Neutrophil (primary cell): ENCODE results near the gene CIB4.

Experiments used
- H3K27ac ChIP-seq: fragments of 200-600 bp; sonication (generic); 2 replicates; pipeline ENCODE4 v1.5.1; 2016; ENCODE audit warnings: mild to moderate bottlenecking, moderate library complexity
- H3K27me3 ChIP-seq: fragments of 200-600 bp; sonication (generic); 2 replicates; pipeline ENCODE4 v1.6.0; 2016; ENCODE audit warnings: mild to moderate bottlenecking
- H3K36me3 ChIP-seq: fragments of 200-600 bp; sonication (generic); 2 replicates; pipeline ENCODE4 v1.5.1; 2017
- H3K4me1 ChIP-seq, 2 experiments: fragments of 200-600 bp in 1 of 2; sonication (generic) in 1 of 2; 1 replicate in 1 of 2; 2 replicates in 1 of 2; pipeline versions ENCODE4 v1.5.1 to v1.6.1; 2013 to 2016; ENCODE audit warnings: low read depth in 1 of 2, low read length in 1 of 2, mild to moderate bottlenecking in 1 of 2, moderate library complexity in 1 of 2; ENCODE audit not compliant: control insufficient read depth in 1 of 2, insufficient read depth in 1 of 2
- H3K4me3 ChIP-seq, 2 experiments: fragments of 200-600 bp in 1 of 2; sonication (generic) in 1 of 2; 1 replicate in 1 of 2; 2 replicates in 1 of 2; pipeline ENCODE4 v1.5.1; 2013 to 2016; ENCODE audit warnings: low read depth in 1 of 2, low read length in 1 of 2, mild to moderate bottlenecking in 1 of 2, moderate library complexity in 1 of 2
- H3K9me3 ChIP-seq: fragments of 200-600 bp; sonication (generic); 2 replicates; pipeline ENCODE4 v1.5.1; 2016
- CTCF ChIP-seq: fragments of 200-600 bp; sonication (generic); IDR thresholded peaks from 2 replicates; pipeline ENCODE4 v1.5.1; 2016; ENCODE audit warnings: antibody characterized with exemption

CIB4 gene

GRCh38 chr2:26623541-26624495 is 17.3 kb downstream of the CIB4 start:
- Histone ChIP-seq H3K9me3 (no peaks in the 10 kb centered on the region), H3K27me3 (peaks cover 20% of the 10 kb centered on the region), H3K4me3 (no peak overlapping the region), H3K27ac (no peak overlapping the region), H3K36me3 (no peaks in the 10 kb centered on the region), H3K4me1 (no peaks in the 10 kb centered on the region)
- TF ChIP-seq CTCF, result no peak

GRCh38 chr2:26621469-26622199 is 19.5 kb downstream of the CIB4 start:
- Histone ChIP-seq H3K36me3 (no peaks in the 10 kb centered on the region), H3K4me1 (no peaks in the 10 kb centered on the region), H3K4me3 (no peak overlapping the region), H3K27me3 (peaks cover 20% of the 10 kb centered on the region), H3K27ac (no peak overlapping the region), H3K9me3 (no peaks in the 10 kb centered on the region)
- TF ChIP-seq CTCF, result no peak

- Histone ChIP-seq H3K27ac (no peak overlapping the region), H3K9me3 (no peaks in the 10 kb centered on the region), H3K27me3 (peaks cover 20% of the 10 kb centered on the region), H3K4me3 (no peak overlapping the region), H3K36me3 (no peaks in the 10 kb centered on the region), H3K4me1 (no peaks in the 10 kb centered on the region)
- TF ChIP-seq CTCF, result no peak
Observed at GRCh38 chr2:26620031-26620605, 21.0 kb downstream of the CIB4 start.

GRCh38 chr2:26619521-26619951 is 21.6 kb downstream of the CIB4 start:
- Histone ChIP-seq H3K4me3 (no peak overlapping the region), H3K4me1 (no peaks in the 10 kb centered on the region), H3K27me3 (peaks cover 20% of the 10 kb centered on the region), H3K36me3 (no peaks in the 10 kb centered on the region), H3K9me3 (no peaks in the 10 kb centered on the region), H3K27ac (no peak overlapping the region)
- no peak for TF ChIP-seq CTCF

- H3K4me1 ChIP-seq, result no peaks in the 10 kb centered on the region
- no peak overlapping the region for H3K4me3 ChIP-seq
- no peaks in the 10 kb centered on the region for H3K9me3 ChIP-seq
- TF ChIP-seq CTCF, result no peak
- no peak overlapping the region for H3K27ac ChIP-seq
- no peaks in the 10 kb centered on the region for H3K36me3 ChIP-seq
- peaks cover 20% of the 10 kb centered on the region for H3K27me3 ChIP-seq
Observed at GRCh38 chr2:26619096-26619495, 22.1 kb downstream of the CIB4 start.
